ENCODE measurements around the gene TMEM123. TPM values are rescaled to one million over a fixed set of nuclear protein-coding genes. Genes with fewer than 3 reads are reported as not detected.

The TMEM123 gene
- total and polyA plus RNA-seq, 2 of the 13 experiments (the other 11 are each of a cell fraction or from before 2014, with no cell fraction given): 365 to 2,761 TPM

DNA sequence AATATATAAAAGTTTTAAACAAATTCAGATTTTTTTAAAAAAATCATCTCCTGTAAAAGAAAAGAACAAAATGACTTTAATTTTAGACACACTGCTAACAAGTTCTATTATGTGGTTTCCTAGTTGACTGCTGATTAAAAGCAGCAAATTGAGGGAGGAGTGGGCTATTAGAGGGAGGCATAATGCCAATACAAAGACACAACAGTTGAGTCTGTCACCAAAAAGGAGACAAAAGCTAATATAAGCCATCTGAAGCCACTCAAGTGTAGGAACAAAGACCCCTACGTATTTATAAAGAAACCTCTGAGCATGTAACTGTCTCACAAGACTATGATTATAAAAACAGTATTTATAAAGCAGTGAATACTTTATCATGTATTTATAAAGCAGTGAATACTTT, 28.6 kb downstream of the TMEM123 start:
- DNase-seq (ENCODE audit: low spot score): no peak
- Histone ChIP-seq H3K27ac (ENCODE audit: extremely low read length, insufficient read depth, low read length) (no peak overlapping the region), H3K4me2 (ENCODE audit: low read depth, low read length) (no peak overlapping the region), H3K9me3 (ENCODE audit: low read length) (no peaks in the 10 kb centered on the region), H3K9ac (ENCODE audit: insufficient read depth, low read depth, low read length) (no peak overlapping the region), H3K36me3 (replicated peaks in 1 of 2; ENCODE audit: control insufficient read depth in 1 of 2, insufficient read depth in 2 of 2, low read length in 2 of 2) (peaks cover 5 to 80% of the 10 kb centered on the region in 2 experiments), H3K4me1 (ENCODE audit: insufficient read depth, low read length) (peaks cover 58% of the 10 kb centered on the region), H3K27me3 (ENCODE audit: control insufficient read depth in 1 of 2, insufficient read depth in 2 of 2, low read length in 2 of 2) (no peaks in the 10 kb centered on the region), H3K79me2 (ENCODE audit: insufficient read depth, low read length) (peaks cover 96% of the 10 kb centered on the region), H2AFZ (ENCODE audit: low read length) (no peak overlapping the region), H4K20me1 (ENCODE audit: insufficient read depth, low read length) (peaks cover 97% of the 10 kb centered on the region), H3K4me3 (replicated peaks in 1 of 3; ENCODE audit: insufficient read depth in 1 of 3, low read depth in 2 of 3, low read length in 3 of 3) (no peak overlapping the region)
- CTCF ChIA-PET (ENCODE audit: low intra/inter-chr PET ratio, low total read pairs): no interaction called here
- TF ChIP-seq GZF1 (CRISPR knock-in tag; IDR thresholded peaks at IDR 0.05): no peak
- TF ChIP-seq, protein P1, sequence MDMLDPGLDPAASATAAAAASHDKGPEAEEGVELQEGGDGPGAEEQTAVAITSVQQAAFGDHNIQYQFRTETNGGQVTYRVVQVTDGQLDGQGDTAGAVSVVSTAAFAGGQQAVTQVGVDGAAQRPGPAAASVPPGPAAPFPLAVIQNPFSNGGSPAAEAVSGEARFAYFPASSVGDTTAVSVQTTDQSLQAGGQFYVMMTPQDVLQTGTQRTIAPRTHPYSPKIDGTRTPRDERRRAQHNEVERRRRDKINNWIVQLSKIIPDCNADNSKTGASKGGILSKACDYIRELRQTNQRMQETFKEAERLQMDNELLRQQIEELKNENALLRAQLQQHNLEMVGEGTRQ (IDR thresholded peaks at IDR 0.05; ENCODE audit: low read depth, low read length): no peak
- TF ChIP-seq, protein P1 (CRISPR knock-in tag; IDR thresholded peaks at IDR 0.05; ENCODE audit: borderline replicate concordance): no peak
- ATAC-seq: no peak
- in situ Hi-C loops (cut with HindIII; ENCODE audit: extremely low pct_ligation_motif_present, low pct_unique_long_range_greater_than_20kb): no loop called here
- 97% methylated on average over 1 of the region's 1 CpG for WGBS (ENCODE audit: low lambda C conversion rate)
- no TSS peak for BruUV-seq (replicated peaks)
- no peak for FAIRE-seq
- intact Hi-C loops (cut with micrococcal nuclease; ENCODE audit: unreplicated experiment): no loop called here
- POLR2A ChIA-PET: no interaction called here

DNA sequence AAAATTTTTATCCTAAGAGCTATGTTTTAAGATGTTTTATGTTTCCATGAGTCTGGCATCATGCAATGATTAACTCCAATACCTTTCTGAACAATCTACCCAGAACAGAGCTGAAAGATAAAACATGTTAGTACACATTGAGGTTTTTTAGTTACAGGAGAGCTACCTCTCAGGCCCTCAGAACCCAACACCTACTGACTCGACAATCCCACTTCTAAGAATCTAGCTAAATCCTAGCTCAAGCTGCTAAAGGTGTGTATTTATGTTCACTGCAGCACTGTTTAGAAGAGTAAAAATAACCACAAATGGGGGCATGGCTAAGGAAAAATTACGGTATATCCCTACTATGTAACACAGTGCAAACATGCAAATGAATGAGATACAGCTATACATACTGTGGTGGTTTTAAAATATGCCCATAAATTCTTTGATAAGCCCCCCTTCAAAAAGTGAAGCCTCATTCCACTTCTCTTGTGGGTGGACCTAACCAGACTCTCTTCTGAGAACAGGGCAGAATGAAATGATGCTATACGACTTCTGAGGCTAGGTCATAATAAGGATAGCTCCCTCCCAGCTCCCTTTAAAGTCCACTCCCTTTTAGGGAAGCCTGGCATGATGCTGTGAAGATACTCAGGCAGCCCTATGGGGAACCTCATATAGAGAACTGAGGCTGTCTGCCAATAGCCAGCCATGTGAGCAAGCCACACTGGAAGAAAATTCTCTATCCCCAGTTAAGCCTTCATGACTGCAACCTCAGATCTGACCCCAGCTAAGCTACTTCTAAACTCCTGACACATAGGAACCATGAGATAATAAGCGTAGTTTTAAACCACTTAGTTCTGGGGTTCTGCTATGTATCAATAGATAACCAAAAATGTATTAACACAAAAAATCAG, 29.5 kb downstream of the TMEM123 start:
- POLR2A ChIA-PET: interaction anchor here (1.1 kb wide), 1 partner anchor 76 kb away, joined by 3 read pairs; the partner anchor contains the start of gene BIRC2
- FAIRE-seq (no peak), DNase-seq (ENCODE audit: low spot score) (no peak), ATAC-seq (no peak)
- H3K36me3 ChIP-seq (replicated peaks in 1 of 2; ENCODE audit: control insufficient read depth in 1 of 2, insufficient read depth in 2 of 2, low read length in 2 of 2): peaks cover 3 to 78% of the 10 kb centered on the region in 2 experiments
- no peak overlapping the region for H3K27ac ChIP-seq (ENCODE audit: extremely low read length, insufficient read depth, low read length)
- TF ChIP-seq XRCC5 (optimal IDR thresholded peaks at IDR 0.05; ENCODE audit: low read length) (no peak), POLR2AphosphoS5 (IDR thresholded peaks at IDR 0.05; ENCODE audit: low read depth, low read length) (0 out of 2 replicates have a peak, but pooled peaks have one; percentile 17), ZNF12 (CRISPR knock-in tag; IDR thresholded peaks at IDR 0.05) (peak; percentile 71; the same call in 1 of the 2 replicates), RBM22 (optimal IDR thresholded peaks at IDR 0.05; ENCODE audit: low read length) (peak; percentile 80)
- BruUV-seq (replicated peaks): no TSS peak
- WGBS (ENCODE audit: low lambda C conversion rate): 95% methylated on average over 4 of the region's 4 CpGs
- in situ Hi-C loops (cut with HindIII; ENCODE audit: extremely low pct_ligation_motif_present, low pct_unique_long_range_greater_than_20kb) (no loop called here), intact Hi-C loops (cut with micrococcal nuclease; ENCODE audit: unreplicated experiment) (no loop called here)
- H3K4me3 ChIP-seq (replicated peaks in 1 of 3; ENCODE audit: insufficient read depth in 1 of 3, low read depth in 2 of 3, low read length in 3 of 3): no peak overlapping the region
- H3K4me1 ChIP-seq (ENCODE audit: insufficient read depth, low read length): peaks cover 62% of the 10 kb centered on the region
- no peaks in the 10 kb centered on the region for H3K9me3 ChIP-seq (ENCODE audit: low read length)
- H3K79me2 ChIP-seq (ENCODE audit: insufficient read depth, low read length): peaks cover 98% of the 10 kb centered on the region
- no peak overlapping the region for H3K9ac ChIP-seq (ENCODE audit: insufficient read depth, low read depth, low read length)
- CTCF ChIA-PET (ENCODE audit: low intra/inter-chr PET ratio, low total read pairs): no interaction called here
- peaks cover 99% of the 10 kb centered on the region for H4K20me1 ChIP-seq (ENCODE audit: insufficient read depth, low read length)
- no peak overlapping the region for H3K4me2 ChIP-seq (ENCODE audit: low read depth, low read length)
- no peaks in the 10 kb centered on the region for H3K27me3 ChIP-seq (ENCODE audit: control insufficient read depth in 1 of 2, insufficient read depth in 2 of 2, low read length in 2 of 2)
- H2AFZ ChIP-seq (ENCODE audit: low read length): no peak overlapping the region

Data from HepG2 (cell line).